Placental epithelial cell (primary cell): ENCODE data around the gene NLRP4. TPM values are rescaled to one million over a fixed set of nuclear protein-coding genes. Genes with fewer than 3 reads are reported as not detected.

Experiments used
- total RNA-seq: library from RNA; depleted of rRNA; stranded (reverse); fragments of >200 nt; gene quantifications from 2 replicates; pipeline ENCODE4 v1.2.3, GENCODE V29; 2012

Gene NLRP4, protein sequence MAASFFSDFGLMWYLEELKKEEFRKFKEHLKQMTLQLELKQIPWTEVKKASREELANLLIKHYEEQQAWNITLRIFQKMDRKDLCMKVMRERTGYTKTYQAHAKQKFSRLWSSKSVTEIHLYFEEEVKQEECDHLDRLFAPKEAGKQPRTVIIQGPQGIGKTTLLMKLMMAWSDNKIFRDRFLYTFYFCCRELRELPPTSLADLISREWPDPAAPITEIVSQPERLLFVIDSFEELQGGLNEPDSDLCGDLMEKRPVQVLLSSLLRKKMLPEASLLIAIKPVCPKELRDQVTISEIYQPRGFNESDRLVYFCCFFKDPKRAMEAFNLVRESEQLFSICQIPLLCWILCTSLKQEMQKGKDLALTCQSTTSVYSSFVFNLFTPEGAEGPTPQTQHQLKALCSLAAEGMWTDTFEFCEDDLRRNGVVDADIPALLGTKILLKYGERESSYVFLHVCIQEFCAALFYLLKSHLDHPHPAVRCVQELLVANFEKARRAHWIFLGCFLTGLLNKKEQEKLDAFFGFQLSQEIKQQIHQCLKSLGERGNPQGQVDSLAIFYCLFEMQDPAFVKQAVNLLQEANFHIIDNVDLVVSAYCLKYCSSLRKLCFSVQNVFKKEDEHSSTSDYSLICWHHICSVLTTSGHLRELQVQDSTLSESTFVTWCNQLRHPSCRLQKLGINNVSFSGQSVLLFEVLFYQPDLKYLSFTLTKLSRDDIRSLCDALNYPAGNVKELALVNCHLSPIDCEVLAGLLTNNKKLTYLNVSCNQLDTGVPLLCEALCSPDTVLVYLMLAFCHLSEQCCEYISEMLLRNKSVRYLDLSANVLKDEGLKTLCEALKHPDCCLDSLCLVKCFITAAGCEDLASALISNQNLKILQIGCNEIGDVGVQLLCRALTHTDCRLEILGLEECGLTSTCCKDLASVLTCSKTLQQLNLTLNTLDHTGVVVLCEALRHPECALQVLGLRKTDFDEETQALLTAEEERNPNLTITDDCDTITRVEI
- total RNA-seq, result not detected in 2 replicates

DNA sequence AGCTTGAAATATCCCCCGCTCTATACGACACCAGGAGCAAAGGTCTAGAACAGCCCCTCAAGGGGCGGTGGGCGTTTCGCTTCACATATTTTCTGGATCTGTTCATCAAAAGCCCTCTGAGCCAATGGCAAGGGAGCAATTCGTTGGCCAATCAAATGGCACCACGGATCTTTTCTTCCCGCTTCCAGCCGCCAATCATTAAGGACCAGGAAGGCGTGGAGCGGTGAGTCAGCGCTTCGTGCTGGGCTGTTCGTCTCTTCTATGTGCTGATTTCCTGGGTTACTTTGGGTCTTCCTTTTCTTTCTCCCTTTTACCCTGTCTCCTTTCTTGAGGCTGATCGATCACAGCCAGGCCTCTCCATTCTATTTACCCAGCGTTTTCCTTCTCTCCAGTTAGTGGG, at the start of gene NLRP4:
TSS of gene NLRP4 (plus strand) at position 201 of the 400 bp plus-strand sequence. CDS start 15,541 bp downstream, outside the sequence.

GRCh38 chr19:55831846-55832245, 4.5 kb upstream of the NLRP4 start, which contains the start of gene NLRP11:
TSS of gene NLRP11 (minus strand) at chr19:55831999. CDS start at chr19:55818174, 13,825 bp downstream.

Other genes starting within 250 kb of the NLRP4 start
- gene FIZ1, start 237.0 kb upstream of the NLRP4 start, total RNA-seq, result 5.1 and 8.9 TPM in 2 replicates
- gene ZNF524, start 236.3 kb upstream of the NLRP4 start, total RNA-seq, result 7.5 and 14.1 TPM in 2 replicates
- 1.8 and 2.0 TPM in 2 replicates for gene ZNF865, start 230.9 kb upstream of the NLRP4 start, total RNA-seq
- gene ZNF784, start 212.0 kb upstream of the NLRP4 start, total RNA-seq, result 7.5 and 11.0 TPM in 2 replicates
- gene ZNF580, start 195.5 kb upstream of the NLRP4 start, total RNA-seq, result 8.1 and 10.2 TPM in 2 replicates
- 33.3 and 57.3 TPM in 2 replicates for gene ZNF581, start 192.9 kb upstream of the NLRP4 start, total RNA-seq
- 2.8 and 7.5 TPM in 2 replicates for gene CCDC106, start 188.3 kb upstream of the NLRP4 start, total RNA-seq
- gene U2AF2, start 181.5 kb upstream of the NLRP4 start, total RNA-seq, result 70.3 and 84.4 TPM in 2 replicates
- 14.5 and 98.1 TPM in 2 replicates for gene EPN1, start 161.3 kb upstream of the NLRP4 start, total RNA-seq
- gene NLRP9, start 98.1 kb upstream of the NLRP4 start, total RNA-seq, result not detected in 2 replicates
- gene RFPL4A, start 77.4 kb upstream of the NLRP4 start, total RNA-seq, result not detected in 2 replicates
- not detected in 2 replicates for gene RFPL4AL1, start 67.4 kb upstream of the NLRP4 start, total RNA-seq
- gene NLRP11, start 4.5 kb upstream of the NLRP4 start, total RNA-seq, result not detected in 2 replicates
- not detected in 2 replicates for gene NLRP13, start 95.8 kb downstream of the NLRP4 start, total RNA-seq
- not detected in 2 replicates for gene NLRP8, start 111.3 kb downstream of the NLRP4 start, total RNA-seq
- not detected in 2 replicates for gene NLRP5, start 150.2 kb downstream of the NLRP4 start, total RNA-seq